K562 (cell line): ENCODE results near the gene ARMC2. TPM values are rescaled to one million over a fixed set of nuclear protein-coding genes. Genes with fewer than 3 reads are reported as not detected.
A peak's percentile ranks its signal among the peaks of the same experiment; 100 is the strongest.

Experiments used
- CBX1 ChIP-seq: sonication (generic); IDR thresholded peaks from 2 replicates; pipeline ENCODE4 v1.6.1; 2016; ENCODE audit warnings: antibody characterized with exemption, low read depth, mild to moderate bottlenecking
- ELF1 ChIP-seq: fragments of 200-800 bp; sonication (Bioruptor generic); IDR thresholded peaks from 2 replicates; pipeline ENCODE4 v1.6.1; 2016; ENCODE audit warnings: missing genetic modification characterization, missing compliant biosample characterization
- MECOM ChIP-seq: fragments of 250-450 bp; sonication (Bioruptor Pico); IDR thresholded peaks from 2 replicates; pipeline ENCODE4 v1.8.0; 2022; ENCODE audit warnings: inconsistent platforms
- NCOA4 ChIP-seq: fragments of 450-650 bp; IDR thresholded peaks from 2 replicates; pipeline ENCODE4 v1.6.1; 2018; ENCODE audit warnings: mild to moderate bottlenecking; ENCODE audit not compliant: partially characterized antibody
- ZNF133 ChIP-seq: fragments of 250-450 bp; sonication (Bioruptor Pico); IDR thresholded peaks from 2 replicates; pipeline ENCODE4 v1.4.0; 2020; ENCODE audit warnings: mild to moderate bottlenecking
- ZNF830 ChIP-seq: fragments of 250-450 bp; sonication (Bioruptor Pico); IDR thresholded peaks from 2 replicates; pipeline ENCODE4 v1.5.0; 2021; ENCODE audit warnings: mild to moderate bottlenecking
- polyA plus RNA-seq, 8 experiments: library from polyadenylated mRNA; depleted of rRNA in 4 of 8; stranded (reverse) in 5 of 8; unstranded in 3 of 8; fragments of >200 nt; fragmentation: Nextera tagmentation in 2 of 8; fragmentation: Illumina TruSeq in 1 of 8; extraction: Ambion mirVana in 2 of 8; extraction: Trizol in 1 of 8; gene quantifications; 2 replicates each; pipeline versions ENCODE4 v1.2.1 to v1.2.3, GENCODE V29; 2011 to 2014; ENCODE audit warnings: inconsistent platforms in 1 of 8, missing spikeins in 1 of 8
- total RNA-seq, 7 experiments: library from RNA; depleted of rRNA in 6 of 7; stranded (reverse); fragments of >200 nt in 6 of 7; fragmentation: Illumina TruSeq in 2 of 7; extraction: Trizol in 2 of 7; gene quantifications; 2 replicates each; pipeline versions ENCODE4 v1.2.1 to v1.2.3, GENCODE V29; 2011 to 2021; ENCODE audit warnings: low replicate concordance in 1 of 7
- TF ChIP-seq, protein P1 (sequence below): sonication (generic); formaldehyde crosslinking; IDR thresholded peaks from 2 replicates; pipeline ENCODE4 v1.8.1; 2022; ENCODE audit warnings: missing genetic modification reagents
- TF ChIP-seq, protein P2 (sequence below), 2 experiments: IDR thresholded peaks; 2 replicates each; pipeline ENCODE4 v1.6.1; 2011; ENCODE audit warnings: borderline replicate concordance in 1 of 2, control low read depth in 1 of 2, low read depth in 1 of 2, low read length in 1 of 2, mild to moderate bottlenecking in 1 of 2, mixed read lengths in 1 of 2, moderate library complexity in 1 of 2; ENCODE audit not compliant: insufficient read depth in 1 of 2, insufficient read length in 1 of 2, poor library complexity in 1 of 2, severe bottlenecking in 1 of 2; ENCODE audit errors: extremely low read depth in 1 of 2
- TF ChIP-seq, protein P3 (sequence below): fragments of 150-350 bp; conservative IDR thresholded peaks from 2 replicates; pipeline ENCODE4 v1.6.1; 2014; ENCODE audit warnings: low read length
- TF ChIP-seq, protein P4 (sequence below): sonication (generic); formaldehyde crosslinking; IDR thresholded peaks from 2 replicates; pipeline ENCODE4 v1.5.0; 2020; ENCODE audit warnings: missing genetic modification reagents
- TF ChIP-seq, protein P5 (sequence below): fragments of 450-650 bp; IDR thresholded peaks from one replicate; pipeline ENCODE4 v1.6.1; 2018; ENCODE audit warnings: mild to moderate bottlenecking, moderate library complexity; ENCODE audit not compliant: partially characterized antibody
- TF ChIP-seq, protein P6 (sequence below): IDR thresholded peaks from 2 replicates; pipeline ENCODE4 v1.6.1; 2016; ENCODE audit warnings: missing genetic modification characterization, missing compliant biosample characterization

Gene ARMC2
- total and polyA plus RNA-seq, 9 of the 15 experiments (the other 6 are each of a cell fraction or from before 2014, with no cell fraction given) = 0.14 to 3.0 (median 0.82) TPM

DNA sequence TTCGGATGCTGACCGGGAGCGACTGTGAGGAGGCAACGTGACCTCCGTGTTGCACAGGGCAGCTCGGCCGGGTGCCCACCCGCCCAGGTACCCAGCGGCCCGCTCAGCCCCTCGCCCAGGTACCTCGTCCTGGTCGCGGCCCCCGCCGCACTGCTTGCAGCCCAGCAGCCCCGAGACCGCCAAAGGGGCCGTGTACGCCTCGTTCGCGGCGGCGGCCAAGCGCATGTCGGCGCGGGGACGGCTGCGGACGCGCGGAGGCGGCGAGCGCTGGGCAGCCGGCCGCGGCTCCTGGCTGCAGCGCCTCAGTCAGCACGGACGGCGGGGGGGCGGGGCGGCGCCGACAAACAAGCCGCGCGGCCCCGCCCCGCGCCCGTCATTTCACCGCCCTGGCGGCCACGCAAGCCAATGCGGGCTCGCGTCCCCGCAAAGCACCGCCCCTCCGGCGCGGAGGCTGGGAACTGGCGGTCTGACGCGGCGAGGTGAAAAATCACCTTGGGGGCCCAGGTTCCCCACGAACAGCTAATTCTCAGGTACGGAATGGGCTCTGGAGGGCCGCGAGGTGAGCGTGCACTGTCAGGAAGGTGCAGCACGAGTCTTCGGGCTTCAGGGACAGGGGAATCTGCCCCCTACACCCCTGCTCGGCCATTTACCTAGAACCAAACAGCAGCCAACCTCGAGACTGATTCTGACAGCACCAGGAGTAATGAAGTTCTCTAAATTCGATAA lies 161.2 kb downstream of the ARMC2 start (continued):
- no peak for TF ChIP-seq MECOM (CRISPR knock-in tag)
- TF ChIP-seq ZNF830 = 0 out of 2 replicates have a peak, but pooled peaks have one; percentile 46
- TF ChIP-seq NCOA4 = no peak
- TF ChIP-seq ZNF133 = no peak
- 0 out of 2 replicates have a peak, but pooled peaks have one; percentile 25 for TF ChIP-seq CBX1
- TF ChIP-seq, protein P1, sequence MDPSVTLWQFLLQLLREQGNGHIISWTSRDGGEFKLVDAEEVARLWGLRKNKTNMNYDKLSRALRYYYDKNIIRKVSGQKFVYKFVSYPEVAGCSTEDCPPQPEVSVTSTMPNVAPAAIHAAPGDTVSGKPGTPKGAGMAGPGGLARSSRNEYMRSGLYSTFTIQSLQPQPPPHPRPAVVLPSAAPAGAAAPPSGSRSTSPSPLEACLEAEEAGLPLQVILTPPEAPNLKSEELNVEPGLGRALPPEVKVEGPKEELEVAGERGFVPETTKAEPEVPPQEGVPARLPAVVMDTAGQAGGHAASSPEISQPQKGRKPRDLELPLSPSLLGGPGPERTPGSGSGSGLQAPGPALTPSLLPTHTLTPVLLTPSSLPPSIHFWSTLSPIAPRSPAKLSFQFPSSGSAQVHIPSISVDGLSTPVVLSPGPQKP (CRISPR knock-in tag) = no peak
- TF ChIP-seq, protein P2, sequence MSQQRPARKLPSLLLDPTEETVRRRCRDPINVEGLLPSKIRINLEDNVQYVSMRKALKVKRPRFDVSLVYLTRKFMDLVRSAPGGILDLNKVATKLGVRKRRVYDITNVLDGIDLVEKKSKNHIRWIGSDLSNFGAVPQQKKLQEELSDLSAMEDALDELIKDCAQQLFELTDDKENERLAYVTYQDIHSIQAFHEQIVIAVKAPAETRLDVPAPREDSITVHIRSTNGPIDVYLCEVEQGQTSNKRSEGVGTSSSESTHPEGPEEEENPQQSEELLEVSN (IDR thresholded peaks at IDR 0.05; ENCODE audit: borderline replicate concordance in 1 of 2, extremely low read depth in 1 of 2, insufficient read depth in 1 of 2, insufficient read length in 1 of 2, low read depth in 1 of 2, low read length in 1 of 2, poor library complexity in 1 of 2, severe bottlenecking in 1 of 2) = peak; percentile 60 to 93
- TF ChIP-seq, protein P3, sequence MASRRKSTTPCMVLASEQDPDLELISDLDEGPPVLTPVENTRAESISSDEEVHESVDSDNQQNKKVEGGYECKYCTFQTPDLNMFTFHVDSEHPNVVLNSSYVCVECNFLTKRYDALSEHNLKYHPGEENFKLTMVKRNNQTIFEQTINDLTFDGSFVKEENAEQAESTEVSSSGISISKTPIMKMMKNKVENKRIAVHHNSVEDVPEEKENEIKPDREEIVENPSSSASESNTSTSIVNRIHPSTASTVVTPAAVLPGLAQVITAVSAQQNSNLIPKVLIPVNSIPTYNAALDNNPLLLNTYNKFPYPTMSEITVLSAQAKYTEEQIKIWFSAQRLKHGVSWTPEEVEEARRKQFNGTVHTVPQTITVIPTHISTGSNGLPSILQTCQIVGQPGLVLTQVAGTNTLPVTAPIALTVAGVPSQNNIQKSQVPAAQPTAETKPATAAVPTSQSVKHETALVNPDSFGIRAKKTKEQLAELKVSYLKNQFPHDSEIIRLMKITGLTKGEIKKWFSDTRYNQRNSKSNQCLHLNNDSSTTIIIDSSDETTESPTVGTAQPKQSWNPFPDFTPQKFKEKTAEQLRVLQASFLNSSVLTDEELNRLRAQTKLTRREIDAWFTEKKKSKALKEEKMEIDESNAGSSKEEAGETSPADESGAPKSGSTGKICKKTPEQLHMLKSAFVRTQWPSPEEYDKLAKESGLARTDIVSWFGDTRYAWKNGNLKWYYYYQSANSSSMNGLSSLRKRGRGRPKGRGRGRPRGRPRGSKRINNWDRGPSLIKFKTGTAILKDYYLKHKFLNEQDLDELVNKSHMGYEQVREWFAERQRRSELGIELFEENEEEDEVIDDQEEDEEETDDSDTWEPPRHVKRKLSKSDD = no peak
- TF ChIP-seq, protein P4, sequence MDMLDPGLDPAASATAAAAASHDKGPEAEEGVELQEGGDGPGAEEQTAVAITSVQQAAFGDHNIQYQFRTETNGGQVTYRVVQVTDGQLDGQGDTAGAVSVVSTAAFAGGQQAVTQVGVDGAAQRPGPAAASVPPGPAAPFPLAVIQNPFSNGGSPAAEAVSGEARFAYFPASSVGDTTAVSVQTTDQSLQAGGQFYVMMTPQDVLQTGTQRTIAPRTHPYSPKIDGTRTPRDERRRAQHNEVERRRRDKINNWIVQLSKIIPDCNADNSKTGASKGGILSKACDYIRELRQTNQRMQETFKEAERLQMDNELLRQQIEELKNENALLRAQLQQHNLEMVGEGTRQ = no peak
- TF ChIP-seq, protein P5, sequence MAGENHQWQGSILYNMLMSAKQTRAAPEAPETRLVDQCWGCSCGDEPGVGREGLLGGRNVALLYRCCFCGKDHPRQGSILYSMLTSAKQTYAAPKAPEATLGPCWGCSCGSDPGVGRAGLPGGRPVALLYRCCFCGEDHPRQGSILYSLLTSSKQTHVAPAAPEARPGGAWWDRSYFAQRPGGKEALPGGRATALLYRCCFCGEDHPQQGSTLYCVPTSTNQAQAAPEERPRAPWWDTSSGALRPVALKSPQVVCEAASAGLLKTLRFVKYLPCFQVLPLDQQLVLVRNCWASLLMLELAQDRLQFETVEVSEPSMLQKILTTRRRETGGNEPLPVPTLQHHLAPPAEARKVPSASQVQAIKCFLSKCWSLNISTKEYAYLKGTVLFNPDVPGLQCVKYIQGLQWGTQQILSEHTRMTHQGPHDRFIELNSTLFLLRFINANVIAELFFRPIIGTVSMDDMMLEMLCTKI = no peak
- no peak for TF ChIP-seq ELF1
- TF ChIP-seq, protein P6, sequence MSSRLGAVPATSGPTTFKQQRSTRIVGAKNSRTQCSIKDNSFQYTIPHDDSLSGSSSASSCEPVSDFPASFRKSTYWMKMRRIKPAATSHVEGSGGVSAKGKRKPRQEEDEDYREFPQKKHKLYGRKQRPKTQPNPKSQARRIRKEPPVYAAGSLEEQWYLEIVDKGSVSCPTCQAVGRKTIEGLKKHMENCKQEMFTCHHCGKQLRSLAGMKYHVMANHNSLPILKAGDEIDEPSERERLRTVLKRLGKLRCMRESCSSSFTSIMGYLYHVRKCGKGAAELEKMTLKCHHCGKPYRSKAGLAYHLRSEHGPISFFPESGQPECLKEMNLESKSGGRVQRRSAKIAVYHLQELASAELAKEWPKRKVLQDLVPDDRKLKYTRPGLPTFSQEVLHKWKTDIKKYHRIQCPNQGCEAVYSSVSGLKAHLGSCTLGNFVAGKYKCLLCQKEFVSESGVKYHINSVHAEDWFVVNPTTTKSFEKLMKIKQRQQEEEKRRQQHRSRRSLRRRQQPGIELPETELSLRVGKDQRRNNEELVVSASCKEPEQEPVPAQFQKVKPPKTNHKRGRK (tag) = no peak
